Stimulated activated CD8-positive, alpha-beta memory T cell treated with anti-CD3 and anti-CD28 coated beads, Interleukin-4, amount 100 ng/mL, for 1 hour (primary cell): ENCODE results near the gene IDI2.
"Not testable (repeated sequence)": the region's sequence is repeated elsewhere in the genome, so short reads cannot be mapped to it uniquely, and the experiment has no call there.

ENCODE experiments used
- DNase-seq, 2 donors: peaks; one replicate each; pipeline ENCODE4 v3.0.0-alpha.2; 2020; ENCODE audit warnings: low read depth in 2 of 2, low spot score in 1 of 2

IDI2 gene

GRCh38 chr10:1047937-1048336 is 22.3 kb upstream of the IDI2 start:
- DNase-seq = no peak

- no peak for DNase-seq
These were observed 19.8 kb upstream of the IDI2 start for GRCh38 chr10:1045415-1045814.

- no peak for DNase-seq
These were observed 19.3 kb upstream of the IDI2 start for GRCh38 chr10:1044964-1045363.

GRCh38 chr10:1044146-1044545 is 18.5 kb upstream of the IDI2 start:
- no peak for DNase-seq

GRCh38 chr10:1043532-1043995 is 17.9 kb upstream of the IDI2 start:
- DNase-seq = no peak

GRCh38 chr10:1041514-1041913 is 15.9 kb upstream of the IDI2 start:
- DNase-seq = no peak

GRCh38 chr10:1040133-1040532 is 14.5 kb upstream of the IDI2 start:
- DNase-seq = no peak

- not testable (repeated sequence) for DNase-seq
These were observed 13.1 kb upstream of the IDI2 start for GRCh38 chr10:1038769-1039168.

GRCh38 chr10:1037098-1037497 is 11.4 kb upstream of the IDI2 start:
- DNase-seq = no peak

GRCh38 chr10:1036341-1036791 is 10.7 kb upstream of the IDI2 start:
- DNase-seq = no peak

- DNase-seq = no peak
These were observed 9.5 kb upstream of the IDI2 start for GRCh38 chr10:1035201-1035600.

- DNase-seq = no peak
These were observed 9.1 kb upstream of the IDI2 start for GRCh38 chr10:1034758-1035157.

GRCh38 chr10:1033601-1034000 is 7.9 kb upstream of the IDI2 start:
- no peak for DNase-seq

GRCh38 chr10:1029838-1030237 is 4.2 kb upstream of the IDI2 start:
- DNase-seq = no peak

GRCh38 chr10:1026578-1026977 is 919 bp upstream of the IDI2 start:
- DNase-seq = no peak

- DNase-seq = no peak
These were observed 1.6 kb downstream of the IDI2 start for GRCh38 chr10:1024103-1024502.

- no peak for DNase-seq
These were observed 3.2 kb downstream of the IDI2 start for GRCh38 chr10:1022413-1022812.

- no peak for DNase-seq
These were observed 4.7 kb downstream of the IDI2 start for GRCh38 chr10:1020958-1021357.

GRCh38 chr10:1020460-1020859 is 5.2 kb downstream of the IDI2 start:
- no peak for DNase-seq

GRCh38 chr10:1019362-1019761 is 6.3 kb downstream of the IDI2 start:
- no peak for DNase-seq

GRCh38 chr10:1015688-1016087 is 10.0 kb downstream of the IDI2 start:
- DNase-seq = no peak

- no peak for DNase-seq
These were observed 14.0 kb downstream of the IDI2 start for GRCh38 chr10:1011696-1012095.

- DNase-seq = no peak
These were observed 15.0 kb downstream of the IDI2 start for GRCh38 chr10:1010703-1011102.

GRCh38 chr10:1009947-1010346 is 15.7 kb downstream of the IDI2 start:
- not testable (repeated sequence) for DNase-seq
